ENCODE measurements around the gene CTDP1.
"Not testable (repeated sequence)": the region's sequence is repeated elsewhere in the genome, so short reads cannot be mapped to it uniquely, and the experiment has no call there.

CTDP1 gene

DNA sequence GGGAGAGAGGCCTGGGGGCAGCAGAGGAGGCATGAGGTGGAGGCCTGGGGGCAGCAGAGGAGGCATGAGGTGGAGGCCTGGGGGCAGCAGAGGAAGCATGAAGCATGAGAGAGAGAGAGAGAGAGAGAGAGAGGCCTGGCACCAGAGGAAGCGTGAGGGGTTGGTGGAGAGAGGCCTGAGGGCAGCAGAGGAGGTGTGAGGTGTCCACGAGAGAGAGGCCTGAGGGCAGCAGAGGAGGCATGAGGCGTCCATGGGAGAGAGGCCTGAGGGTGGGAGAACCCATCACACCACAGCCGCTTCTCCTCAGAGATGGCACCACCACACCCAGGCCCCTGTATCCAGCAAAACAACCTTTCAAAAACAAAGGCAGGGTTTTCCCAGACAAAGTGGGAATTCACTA, 62.5 kb downstream of the CTDP1 start:
- no peak for DNase-seq (ENCODE audit: low spot score)

- no peak for DNase-seq (ENCODE audit: low spot score)
These were observed 65.0 kb downstream of the CTDP1 start for GRCh38 chr18:79744625-79745024.

DNA sequence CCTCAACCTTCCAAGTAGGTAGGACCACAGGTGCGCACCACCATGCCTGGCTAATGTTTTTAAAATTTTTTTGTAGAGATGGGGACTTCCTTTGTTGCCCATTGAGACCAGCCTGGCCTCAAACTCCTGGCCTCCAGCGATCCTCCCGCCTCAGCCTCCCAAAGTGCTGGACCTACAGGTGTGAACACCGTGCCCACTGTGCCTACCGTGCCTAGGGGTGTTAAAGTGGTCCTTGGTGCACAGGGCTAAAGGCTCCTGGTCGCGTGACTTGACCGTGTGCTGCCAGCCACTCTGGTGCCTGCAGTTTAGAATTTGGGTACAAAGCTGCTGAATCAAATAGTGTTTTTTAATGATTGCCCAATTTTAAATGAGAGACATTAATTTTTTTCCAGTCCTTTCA, 67.1 kb downstream of the CTDP1 start:
- DNase-seq (ENCODE audit: low spot score): no peak

DNA sequence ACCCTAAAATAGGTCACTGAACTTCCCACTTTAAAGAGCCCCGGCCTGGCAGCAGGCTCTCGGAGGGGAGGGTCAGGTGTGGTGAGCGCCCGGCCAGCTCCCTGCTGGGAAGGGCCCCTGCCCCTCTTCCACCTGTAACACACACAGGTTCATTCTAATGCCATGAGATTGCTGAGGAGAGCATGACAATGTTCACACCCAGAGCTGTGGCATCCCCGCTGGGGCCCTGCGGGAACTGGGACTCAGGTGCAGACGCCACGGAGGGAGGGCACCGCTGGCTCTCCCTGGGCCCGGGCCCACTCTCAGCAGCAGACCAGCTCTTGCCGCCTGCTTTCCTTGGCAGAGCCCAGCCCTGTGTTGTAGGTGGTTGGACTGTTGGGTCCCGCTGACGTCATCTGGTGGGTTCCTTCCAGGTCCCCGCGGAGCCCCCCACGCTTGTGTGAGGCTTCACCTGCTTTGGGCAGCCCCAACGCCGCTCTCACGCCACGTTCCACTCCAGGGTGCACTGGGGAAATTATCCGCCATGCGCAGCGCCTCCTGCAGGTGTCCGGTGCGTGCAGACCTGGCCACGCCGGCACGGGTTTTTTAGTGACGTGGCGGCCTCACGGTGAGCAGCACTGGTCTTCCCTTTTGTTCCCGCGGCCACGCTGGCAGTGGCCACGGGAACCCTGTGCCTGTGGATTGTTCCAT, 67.7 kb downstream of the CTDP1 start:
- DNase-seq (ENCODE audit: low spot score): no peak

GRCh38 chr18:79748321-79749180, 68.9 kb downstream of the CTDP1 start:
- no peak for DNase-seq (ENCODE audit: low spot score)

- no peak for DNase-seq (ENCODE audit: low spot score)
These were observed 69.9 kb downstream of the CTDP1 start for GRCh38 chr18:79749251-79750191.

GRCh38 chr18:79750980-79751571, 71.5 kb downstream of the CTDP1 start:
- DNase-seq (ENCODE audit: low spot score): no peak

DNA sequence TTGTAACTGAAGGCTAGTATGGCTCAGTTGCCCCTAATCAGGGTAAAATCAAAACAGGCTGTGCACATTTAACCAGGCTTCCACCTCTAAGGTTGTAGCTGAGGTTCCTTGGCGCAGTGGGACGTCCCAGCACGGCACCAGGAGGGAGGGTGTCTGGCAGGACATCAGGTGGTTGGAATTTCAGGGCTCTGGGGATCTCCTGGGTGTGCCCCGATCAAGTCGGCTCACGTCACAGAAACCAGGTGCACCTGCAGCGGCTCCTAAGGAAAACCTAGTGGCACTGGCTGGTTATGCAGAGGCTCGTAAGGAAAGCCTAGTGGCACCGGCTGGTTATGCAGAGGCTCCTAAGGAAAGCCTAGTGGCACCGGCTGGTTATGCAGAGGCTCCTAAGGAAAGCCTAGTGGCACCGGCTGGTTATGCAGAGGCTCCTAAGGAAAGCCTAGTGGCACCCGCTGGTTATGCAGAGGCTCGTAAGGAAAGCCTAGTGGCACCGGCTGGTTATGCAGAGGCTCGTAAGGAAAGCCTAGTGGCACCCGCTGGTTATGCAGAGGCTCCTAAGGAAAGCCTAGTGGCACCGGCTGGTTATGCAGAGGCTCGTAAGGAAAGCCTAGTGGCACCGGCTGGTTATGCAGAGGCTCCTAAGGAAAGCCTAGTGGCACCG, 72.4 kb downstream of the CTDP1 start:
- not testable (repeated sequence) for DNase-seq (ENCODE audit: low spot score)

DNA sequence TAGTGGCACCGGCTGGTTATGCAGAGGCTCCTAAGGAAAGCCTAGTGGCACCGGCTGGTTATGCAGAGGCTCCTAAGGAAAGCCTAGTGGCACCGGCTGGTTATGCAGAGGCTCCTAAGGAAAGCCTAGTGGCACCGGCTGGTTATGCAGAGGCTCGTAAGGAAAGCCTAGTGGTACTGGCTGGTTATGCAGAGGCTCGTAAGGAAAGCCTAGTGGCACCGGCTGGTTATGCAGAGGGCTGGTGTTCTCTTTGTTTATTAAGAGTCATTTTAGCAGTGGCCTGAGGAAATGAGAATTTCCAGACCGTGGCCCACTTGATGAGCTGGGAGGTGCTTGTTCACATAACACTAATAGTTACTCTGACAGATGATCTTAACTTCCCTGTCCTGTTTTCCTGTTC, 73.3 kb downstream of the CTDP1 start:
- not testable (repeated sequence) for DNase-seq (ENCODE audit: low spot score)

- DNase-seq (ENCODE audit: low spot score): no peak
These were observed 73.8 kb downstream of the CTDP1 start for GRCh38 chr18:79753391-79753851.

DNA sequence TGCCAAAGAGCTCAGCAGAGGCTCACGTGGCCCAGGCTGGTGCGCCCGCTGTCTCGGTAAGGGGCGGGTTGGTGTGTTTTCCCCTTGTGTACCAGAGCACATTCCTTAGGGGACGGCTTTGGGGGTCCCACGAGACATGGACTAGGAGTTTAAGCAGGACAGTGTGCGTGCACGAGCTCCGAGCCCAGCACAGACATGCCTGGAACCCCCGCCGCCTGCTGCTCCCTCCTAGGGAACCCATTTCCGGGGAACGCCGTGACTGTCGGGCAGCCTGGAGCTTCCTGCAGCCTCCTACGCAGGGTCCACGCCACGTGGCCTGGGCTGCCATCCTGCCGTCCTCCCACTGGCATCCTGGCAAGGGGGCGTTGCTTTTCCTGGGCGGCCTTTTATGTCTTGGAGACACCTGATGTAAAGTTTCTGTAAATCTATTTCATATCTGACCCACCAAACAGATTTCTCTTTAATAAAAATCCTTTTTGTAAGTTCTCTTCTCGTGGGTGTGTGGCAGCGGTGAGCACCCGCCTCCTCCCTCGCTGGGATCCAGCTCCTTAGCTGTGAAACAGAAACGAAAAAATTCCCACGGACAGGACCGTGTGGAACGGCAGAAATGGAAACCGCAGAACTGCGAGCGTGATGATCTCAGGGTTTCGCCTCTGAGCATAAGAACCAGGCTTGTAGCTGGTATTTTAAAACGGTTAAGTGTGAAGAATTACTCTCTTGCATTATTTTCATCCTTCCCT, 74.6 kb downstream of the CTDP1 start:
- DNase-seq (ENCODE audit: low spot score): no peak

DNA sequence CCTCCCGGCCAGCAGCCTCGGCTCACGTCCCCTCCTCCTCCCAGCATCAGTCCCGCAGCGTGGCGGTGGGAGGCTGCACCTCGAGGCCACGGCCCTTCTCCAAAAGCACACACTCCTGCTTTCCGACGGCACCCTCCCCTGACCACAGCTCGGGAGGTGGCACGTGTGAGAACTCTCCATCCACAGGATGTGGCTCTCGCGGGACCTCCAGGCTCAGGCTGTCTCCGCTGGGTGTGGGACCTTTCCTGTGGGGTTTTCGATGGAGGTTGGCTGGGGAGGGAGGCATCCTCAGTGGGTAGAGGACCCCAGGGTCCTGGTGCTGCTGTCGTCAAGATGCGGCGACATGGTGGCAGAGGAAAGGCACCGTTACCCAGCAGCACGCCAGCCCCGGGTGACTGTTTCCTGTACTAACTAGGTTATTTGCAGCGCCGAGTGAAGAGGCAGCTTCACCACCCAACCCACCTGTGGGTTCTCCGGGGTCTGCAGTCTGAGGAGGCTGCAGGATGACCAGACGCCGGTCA, 75.3 kb downstream of the CTDP1 start:
- DNase-seq (ENCODE audit: low spot score): no peak

GRCh38 chr18:79755496-79756142, 76.0 kb downstream of the CTDP1 start:
- no peak for DNase-seq (ENCODE audit: low spot score)

GRCh38 chr18:79756143-79756500, 76.5 kb downstream of the CTDP1 start:
- no peak for DNase-seq (ENCODE audit: low spot score)

GRCh38 chr18:79756826-79757225, 77.2 kb downstream of the CTDP1 start:
- DNase-seq (ENCODE audit: low spot score): no peak

DNA sequence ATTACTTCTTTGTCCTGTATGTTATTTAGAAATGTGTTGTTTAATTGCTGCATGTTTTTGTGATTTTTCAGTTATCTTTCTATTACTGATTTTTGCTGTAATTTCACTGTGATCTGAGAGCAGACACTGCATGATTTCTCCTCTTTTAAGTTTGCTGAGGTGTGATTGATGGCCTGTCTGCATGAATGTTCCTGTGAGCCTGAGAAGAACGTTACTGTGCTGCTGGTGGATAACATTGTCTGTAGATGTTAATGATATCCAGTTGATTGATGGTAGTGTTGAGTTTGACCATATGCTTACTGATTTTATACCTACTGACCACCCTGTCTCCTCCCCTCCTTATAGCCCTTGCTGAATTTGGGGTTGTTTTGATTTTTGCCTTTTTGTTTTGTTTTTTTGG, 80.7 kb downstream of the CTDP1 start:
- no peak for DNase-seq (ENCODE audit: low spot score)

- no peak for DNase-seq (ENCODE audit: low spot score)
These were observed 81.3 kb downstream of the CTDP1 start for GRCh38 chr18:79760881-79761280.

- DNase-seq (ENCODE audit: low spot score): no peak
These were observed 83.8 kb downstream of the CTDP1 start for GRCh38 chr18:79763407-79763806.

- DNase-seq (ENCODE audit: low spot score): no peak
These were observed 84.5 kb downstream of the CTDP1 start for GRCh38 chr18:79764131-79764530.

Data from CD4-positive, alpha-beta T cell treated with Interleukin-15 for 4 hours (primary cell).